ENCODE results near the gene HS3ST1. TPM values are rescaled to one million over a fixed set of nuclear protein-coding genes. Genes with fewer than 3 reads are reported as not detected.

Gene HS3ST1
- 0.17 TPM for polyA plus RNA-seq (2012; ENCODE audit: low read depth, missing spikeins)

DNA sequence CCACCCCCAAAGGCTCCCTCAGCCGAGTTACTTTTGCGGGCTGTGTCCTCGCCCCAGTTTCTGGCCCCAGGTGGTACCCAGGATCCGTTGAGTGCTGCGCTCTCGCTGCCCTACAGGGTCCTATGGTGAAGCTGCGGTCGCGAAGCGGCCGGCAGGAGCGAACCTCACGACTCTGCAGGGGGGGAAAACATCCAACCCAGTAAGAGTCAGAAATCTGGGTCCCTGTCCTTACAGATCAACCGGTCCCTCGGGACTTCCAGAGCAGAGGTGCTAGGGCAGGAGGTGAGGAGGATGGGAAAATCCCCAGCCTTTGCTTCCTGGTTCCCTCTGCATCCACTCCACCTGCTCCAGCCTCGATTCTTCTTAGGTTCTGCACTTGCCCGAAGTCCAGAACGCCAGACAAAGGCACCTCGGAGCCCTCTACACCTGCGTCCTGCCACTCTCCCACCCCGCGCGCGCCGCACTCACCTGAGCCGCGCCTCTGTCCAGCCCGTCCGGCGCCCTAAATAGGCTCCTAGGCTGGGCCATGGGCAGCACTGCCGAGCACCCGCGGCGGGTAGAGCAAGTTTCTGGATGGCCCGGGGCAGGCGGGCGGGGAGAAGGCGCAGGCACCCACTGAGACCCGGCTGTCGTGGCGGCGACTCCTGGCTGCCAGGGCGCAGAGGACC is at the start of gene HS3ST1:
Gene HS3ST1 (minus strand): TSS at position 664 of the 668 bp plus-strand sequence. CDS start 28,889 bp downstream, outside the sequence.
- DNase-seq (ENCODE audit: insufficient read length, low spot score) (no peak), FAIRE-seq (peak; percentile 5)
- TF ChIP-seq PAX5 (IDR thresholded peaks at IDR 0.05; ENCODE audit: insufficient read depth, low read length, severe bottlenecking), result no peak
- no peak for TF ChIP-seq POLR2A (IDR thresholded peaks at IDR 0.05; ENCODE audit: low read depth, low read length)
- TF ChIP-seq SPI1 (IDR thresholded peaks at IDR 0.05; ENCODE audit: low read depth, low read length), result no peak
- TF ChIP-seq POU2F2 (IDR thresholded peaks at IDR 0.05; ENCODE audit: low read depth, low read length), result no peak
- TF ChIP-seq TAF1 (IDR thresholded peaks at IDR 0.05; ENCODE audit: low read depth, low read length), result no peak
- no peak for TF ChIP-seq POLR2AphosphoS5 (IDR thresholded peaks at IDR 0.05; ENCODE audit: low read depth, low read length)

DNA sequence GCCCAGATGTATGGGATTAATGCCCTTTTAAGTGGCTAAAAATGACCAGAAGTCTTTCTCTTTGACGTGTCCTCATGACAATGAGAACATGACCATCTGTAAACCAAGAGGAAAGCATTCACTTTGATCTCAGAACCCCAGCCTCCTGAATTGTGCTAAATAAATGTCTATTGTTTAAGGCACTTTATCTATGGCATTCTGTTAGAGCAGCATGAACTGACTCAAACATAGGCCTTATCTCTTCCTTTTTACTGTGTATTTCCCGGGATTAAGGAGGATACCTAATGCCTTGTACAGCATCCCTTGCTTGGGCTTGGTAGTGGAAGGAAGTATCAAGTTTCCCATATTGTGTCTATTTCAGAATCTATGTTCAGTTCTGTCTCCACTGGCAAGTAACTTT is 47.2 kb upstream of the HS3ST1 start:
- TF ChIP-seq SPI1 (IDR thresholded peaks at IDR 0.05; ENCODE audit: low read depth, low read length) (no peak), PAX5 (IDR thresholded peaks at IDR 0.05; ENCODE audit: insufficient read depth, low read length, severe bottlenecking) (no peak), POU2F2 (IDR thresholded peaks at IDR 0.05; ENCODE audit: low read depth, low read length) (no peak), TAF1 (IDR thresholded peaks at IDR 0.05; ENCODE audit: low read depth, low read length) (no peak), POLR2AphosphoS5 (IDR thresholded peaks at IDR 0.05; ENCODE audit: low read depth, low read length) (no peak), POLR2A (IDR thresholded peaks at IDR 0.05; ENCODE audit: low read depth, low read length) (no peak)
- no peak for FAIRE-seq
- no peak for DNase-seq (ENCODE audit: insufficient read length, low spot score)

DNA sequence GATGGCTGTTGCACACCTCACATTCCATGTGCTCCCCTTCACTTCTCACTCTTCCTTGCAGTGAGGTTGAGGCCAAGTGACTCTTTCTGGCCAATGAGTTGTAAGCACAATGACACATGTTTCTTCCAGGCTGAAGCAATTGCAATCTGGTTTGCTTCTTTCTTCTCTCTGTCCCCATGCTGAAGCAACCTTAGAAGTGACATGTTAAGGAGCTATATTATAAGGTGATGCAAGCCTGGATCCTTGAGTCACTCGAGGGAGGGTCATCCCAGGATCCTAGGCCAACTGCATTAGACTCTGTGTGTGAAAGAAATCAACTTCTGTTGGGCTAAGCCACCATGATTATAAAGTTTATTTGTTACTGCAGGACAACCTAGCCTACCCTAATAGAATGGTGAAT is 45.5 kb upstream of the HS3ST1 start:
- TF ChIP-seq TAF1 (IDR thresholded peaks at IDR 0.05; ENCODE audit: low read depth, low read length) (no peak), PAX5 (IDR thresholded peaks at IDR 0.05; ENCODE audit: insufficient read depth, low read length, severe bottlenecking) (no peak), POLR2A (IDR thresholded peaks at IDR 0.05; ENCODE audit: low read depth, low read length) (no peak), SPI1 (IDR thresholded peaks at IDR 0.05; ENCODE audit: low read depth, low read length) (no peak), POU2F2 (IDR thresholded peaks at IDR 0.05; ENCODE audit: low read depth, low read length) (no peak), POLR2AphosphoS5 (IDR thresholded peaks at IDR 0.05; ENCODE audit: low read depth, low read length) (no peak)
- DNase-seq (ENCODE audit: insufficient read length, low spot score) (no peak), FAIRE-seq (no peak)

DNA sequence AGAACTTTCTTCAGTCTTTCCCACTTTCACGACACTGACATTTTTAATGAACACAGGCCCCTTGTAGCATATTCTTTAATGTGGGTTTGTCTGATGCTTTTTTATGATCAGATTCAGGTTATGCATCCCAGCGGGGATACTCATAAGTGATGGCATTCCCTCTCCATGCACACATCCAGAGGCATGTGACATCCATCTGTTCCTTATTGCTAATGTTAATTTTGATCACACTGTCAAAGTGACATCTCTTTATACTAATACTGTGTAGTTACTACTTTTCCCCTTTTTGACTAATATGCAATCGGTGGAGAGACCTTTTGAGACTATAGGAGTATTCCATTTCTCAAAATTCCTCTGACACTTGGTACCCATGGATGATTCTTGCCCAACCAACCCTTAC is 43.8 kb upstream of the HS3ST1 start:
- TF ChIP-seq POU2F2 (IDR thresholded peaks at IDR 0.05; ENCODE audit: low read depth, low read length) (no peak), SPI1 (IDR thresholded peaks at IDR 0.05; ENCODE audit: low read depth, low read length) (no peak)
- peak; percentile 31 for FAIRE-seq
- no peak for DNase-seq (ENCODE audit: insufficient read length, low spot score)

DNA sequence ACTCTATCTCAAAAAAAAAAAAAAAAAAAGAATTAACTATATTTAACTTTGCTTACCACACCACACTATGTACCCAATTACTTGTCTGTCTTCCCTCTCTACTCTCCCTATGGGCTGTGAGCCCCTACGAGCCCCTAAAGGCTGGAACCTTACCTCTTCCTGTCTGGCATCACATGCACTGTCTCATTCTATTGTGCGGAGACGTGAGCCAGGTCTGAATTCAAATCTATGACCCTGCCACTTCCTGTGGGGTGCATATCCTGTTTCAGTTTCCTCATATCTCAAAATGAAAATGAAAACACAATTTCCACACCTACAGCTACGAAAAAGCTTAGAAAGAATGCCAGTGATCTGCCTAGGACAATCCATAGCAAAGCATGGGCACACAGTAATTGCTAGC is 42.9 kb upstream of the HS3ST1 start:
- TF ChIP-seq SPI1 (IDR thresholded peaks at IDR 0.05; ENCODE audit: low read depth, low read length) (peak; percentile 44; the same call in 1 of the 2 replicates), TAF1 (IDR thresholded peaks at IDR 0.05; ENCODE audit: low read depth, low read length) (no peak)
- no peak for DNase-seq (ENCODE audit: insufficient read length, low spot score)
- peak; percentile 90 for FAIRE-seq

DNA sequence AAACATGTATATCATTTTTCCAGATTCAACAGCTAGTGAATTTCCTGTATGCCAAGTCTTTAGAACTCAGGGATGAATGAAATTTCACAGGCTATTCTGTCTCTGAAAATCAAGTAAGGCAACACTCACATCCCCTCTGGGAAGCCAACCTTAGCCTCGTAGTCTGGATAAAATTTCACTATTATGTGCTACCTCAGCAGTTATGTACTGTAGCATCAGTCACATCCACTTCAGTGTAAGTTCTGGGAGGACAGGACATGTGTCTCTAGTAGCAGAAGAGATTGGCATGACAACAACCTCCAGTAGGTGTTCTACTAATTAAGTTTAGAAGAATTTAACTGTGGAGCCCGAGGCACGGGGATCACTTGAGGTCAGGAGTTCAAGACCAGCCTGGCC is 42.4 kb upstream of the HS3ST1 start:
- FAIRE-seq, result peak; percentile 66
- no peak for TF ChIP-seq POLR2A (IDR thresholded peaks at IDR 0.05; ENCODE audit: low read depth, low read length)
- TF ChIP-seq POLR2AphosphoS5 (IDR thresholded peaks at IDR 0.05; ENCODE audit: low read depth, low read length), result no peak
- TF ChIP-seq PAX5 (IDR thresholded peaks at IDR 0.05; ENCODE audit: insufficient read depth, low read length, severe bottlenecking), result no peak
- no peak for TF ChIP-seq POU2F2 (IDR thresholded peaks at IDR 0.05; ENCODE audit: low read depth, low read length)
- TF ChIP-seq SPI1 (IDR thresholded peaks at IDR 0.05; ENCODE audit: low read depth, low read length), result no peak
- no peak for TF ChIP-seq TAF1 (IDR thresholded peaks at IDR 0.05; ENCODE audit: low read depth, low read length)
- no peak for DNase-seq (ENCODE audit: insufficient read length, low spot score)

DNA sequence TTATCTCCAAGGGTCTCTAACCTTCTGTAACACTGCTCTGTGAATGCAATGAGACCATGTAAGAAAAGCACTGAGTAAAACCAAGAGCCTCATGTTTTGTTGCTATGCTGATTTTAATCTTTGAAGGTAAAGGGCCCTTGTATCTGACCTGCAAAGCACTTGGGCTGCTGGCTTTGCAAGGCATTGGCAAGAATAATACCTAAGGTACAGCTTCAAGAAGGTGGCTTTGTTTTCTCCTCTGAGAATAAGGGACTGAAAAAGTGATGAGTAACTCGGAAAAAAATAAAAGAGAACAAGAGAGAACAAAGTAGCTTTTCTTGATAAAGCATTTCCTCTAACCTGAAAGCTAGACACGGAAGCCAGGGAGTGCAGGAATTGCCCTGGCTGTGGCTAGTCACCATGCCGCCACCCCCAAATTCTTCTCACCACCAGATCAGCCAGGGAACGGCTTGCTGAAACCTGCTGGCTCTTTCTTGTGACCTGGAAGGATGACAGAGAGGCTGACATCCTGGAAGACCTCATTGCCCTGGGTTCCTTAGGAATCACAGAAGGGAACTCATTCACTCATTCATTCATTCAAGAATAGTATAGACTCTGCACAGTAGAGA is 41.8 kb upstream of the HS3ST1 start:
- DNase-seq (ENCODE audit: insufficient read length, low spot score), result no peak
- TF ChIP-seq POU2F2 (IDR thresholded peaks at IDR 0.05; ENCODE audit: low read depth, low read length), result no peak
- TF ChIP-seq SPI1 (IDR thresholded peaks at IDR 0.05; ENCODE audit: low read depth, low read length), result no peak
- no peak for TF ChIP-seq TAF1 (IDR thresholded peaks at IDR 0.05; ENCODE audit: low read depth, low read length)
- TF ChIP-seq PAX5 (IDR thresholded peaks at IDR 0.05; ENCODE audit: insufficient read depth, low read length, severe bottlenecking), result no peak
- TF ChIP-seq POLR2A (IDR thresholded peaks at IDR 0.05; ENCODE audit: low read depth, low read length), result no peak
- TF ChIP-seq POLR2AphosphoS5 (IDR thresholded peaks at IDR 0.05; ENCODE audit: low read depth, low read length), result no peak
- no peak for FAIRE-seq

DNA sequence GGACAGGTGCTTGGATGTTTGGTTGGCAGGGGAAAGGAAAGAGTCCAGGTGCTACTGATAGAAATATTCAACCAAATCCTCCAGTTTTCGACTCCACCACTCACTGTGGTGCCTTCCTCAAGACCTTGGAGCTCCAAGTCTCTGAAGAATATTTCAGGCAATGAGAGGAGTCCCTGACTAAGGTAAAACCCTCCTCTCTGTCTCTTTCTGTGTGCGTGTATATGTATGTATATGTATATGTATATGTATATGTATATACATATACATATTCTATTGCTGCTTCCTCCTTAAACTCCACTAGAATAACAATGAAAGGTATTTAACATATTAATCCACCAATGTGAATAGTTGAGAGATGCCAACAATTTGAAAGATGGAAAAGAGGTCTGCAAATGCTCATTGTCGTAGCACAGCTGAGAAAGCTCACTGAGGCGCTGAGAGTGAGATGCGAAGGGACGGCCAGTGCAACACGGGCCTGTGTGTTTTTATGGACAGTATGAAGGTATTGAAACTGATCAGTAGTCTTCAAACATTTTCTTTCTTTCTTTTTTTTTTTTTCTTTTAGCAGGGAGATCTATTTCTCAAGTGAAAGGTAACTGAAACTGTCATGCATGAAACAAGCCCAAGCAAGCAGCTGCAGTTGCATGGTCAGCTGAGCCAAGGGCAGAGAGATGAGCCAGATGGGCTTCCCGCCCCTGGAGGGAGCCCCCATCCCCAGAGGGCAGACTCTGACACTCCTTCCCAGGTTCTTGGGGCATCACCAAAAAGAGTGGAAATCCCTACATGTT is 41.1 kb upstream of the HS3ST1 start:
- DNase-seq (ENCODE audit: insufficient read length, low spot score) (no peak), FAIRE-seq (peak; percentile 80)
- no peak for TF ChIP-seq POLR2A (IDR thresholded peaks at IDR 0.05; ENCODE audit: low read depth, low read length)
- no peak for TF ChIP-seq SPI1 (IDR thresholded peaks at IDR 0.05; ENCODE audit: low read depth, low read length)
- TF ChIP-seq TAF1 (IDR thresholded peaks at IDR 0.05; ENCODE audit: low read depth, low read length), result no peak
- 0 out of 2 replicates have a peak, but pooled peaks have one; percentile 15 for TF ChIP-seq POU2F2 (IDR thresholded peaks at IDR 0.05; ENCODE audit: low read depth, low read length)
- TF ChIP-seq PAX5 (IDR thresholded peaks at IDR 0.05; ENCODE audit: insufficient read depth, low read length, severe bottlenecking), result no peak
- no peak for TF ChIP-seq POLR2AphosphoS5 (IDR thresholded peaks at IDR 0.05; ENCODE audit: low read depth, low read length)

DNA sequence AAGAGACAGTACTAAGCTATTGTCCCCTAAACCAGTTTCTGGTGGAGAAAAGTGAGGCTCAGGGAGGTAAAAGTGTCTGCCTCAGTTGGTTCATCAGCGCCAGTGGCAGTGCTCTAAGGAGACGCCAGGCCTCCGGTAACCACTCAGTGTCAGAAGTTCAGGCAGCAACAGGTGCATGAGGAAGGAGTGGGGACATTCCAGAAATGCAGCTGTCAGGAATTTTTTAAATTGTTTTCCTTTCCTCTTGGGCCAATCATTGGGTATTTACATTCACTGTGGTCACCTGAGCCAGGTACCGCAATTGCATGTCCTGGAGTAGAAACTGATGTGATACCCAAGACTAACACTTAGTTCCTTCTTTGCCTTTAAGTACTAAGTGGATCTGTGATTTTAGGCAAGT is 40.2 kb upstream of the HS3ST1 start:
- FAIRE-seq, result peak; percentile 35
- DNase-seq (ENCODE audit: insufficient read length, low spot score), result no peak
- TF ChIP-seq POU2F2 (IDR thresholded peaks at IDR 0.05; ENCODE audit: low read depth, low read length) (no peak), SPI1 (IDR thresholded peaks at IDR 0.05; ENCODE audit: low read depth, low read length) (no peak), PAX5 (IDR thresholded peaks at IDR 0.05; ENCODE audit: insufficient read depth, low read length, severe bottlenecking) (no peak), POLR2AphosphoS5 (IDR thresholded peaks at IDR 0.05; ENCODE audit: low read depth, low read length) (no peak)

Measured in GM12891 (cell line).